ENCODE data around the gene RMND5A.
A peak's percentile ranks its signal among the peaks of the same experiment; 100 is the strongest.

The RMND5A gene

GRCh38 chr2:86790676-86791572 is 70.8 kb downstream of the RMND5A start, which contains the start of gene CD8A:
Gene CD8A (minus strand): TSS chr2:86790913. CDS start chr2:86790825, 88 bp downstream.
- DNase-seq (ENCODE audit: low read depth, low spot score), result no peak

GRCh38 chr2:86791573-86791972 is 71.5 kb downstream of the RMND5A start:
- no peak for DNase-seq (ENCODE audit: low read depth, low spot score)

- no peak for DNase-seq (ENCODE audit: low read depth, low spot score)
Measured at GRCh38 chr2:86793752-86794151, 73.7 kb downstream of the RMND5A start.

- no peak for DNase-seq (ENCODE audit: low read depth, low spot score)
Measured at GRCh38 chr2:86794861-86795260, 74.8 kb downstream of the RMND5A start.

GRCh38 chr2:86800856-86801567 is 80.9 kb downstream of the RMND5A start:
- DNase-seq (ENCODE audit: low read depth, low spot score), result no peak

- DNase-seq (ENCODE audit: low read depth, low spot score), result no peak
Measured at GRCh38 chr2:86806059-86806857, 86.2 kb downstream of the RMND5A start.

- no peak for DNase-seq (ENCODE audit: low read depth, low spot score)
Measured at GRCh38 chr2:86807133-86807467, 87.0 kb downstream of the RMND5A start.

GRCh38 chr2:86807468-86808275 is 87.6 kb downstream of the RMND5A start:
- DNase-seq (ENCODE audit: low read depth, low spot score), result no peak

- peak; percentile 81 for DNase-seq (ENCODE audit: low read depth, low spot score)
Measured at GRCh38 chr2:86808315-86809161, 88.4 kb downstream of the RMND5A start.

GRCh38 chr2:86809481-86810121 is 89.5 kb downstream of the RMND5A start:
- no peak for DNase-seq (ENCODE audit: low read depth, low spot score)

GRCh38 chr2:86815611-86816010 is 95.5 kb downstream of the RMND5A start:
- no peak for DNase-seq (ENCODE audit: low read depth, low spot score)

GRCh38 chr2:86818114-86818801 is 98.2 kb downstream of the RMND5A start:
- DNase-seq (ENCODE audit: low read depth, low spot score), result no peak

- DNase-seq (ENCODE audit: low read depth, low spot score), result no peak
Measured at GRCh38 chr2:86818957-86819356, 98.9 kb downstream of the RMND5A start.

- no peak for DNase-seq (ENCODE audit: low read depth, low spot score)
Measured at GRCh38 chr2:86821306-86821705, 101.2 kb downstream of the RMND5A start.

GRCh38 chr2:86821842-86822241 is 101.8 kb downstream of the RMND5A start:
- no peak for DNase-seq (ENCODE audit: low read depth, low spot score)

- DNase-seq (ENCODE audit: low read depth, low spot score), result no peak
Measured at GRCh38 chr2:86822668-86823345, 102.7 kb downstream of the RMND5A start.

GRCh38 chr2:86825036-86825692 is 105.1 kb downstream of the RMND5A start:
- DNase-seq (ENCODE audit: low read depth, low spot score), result no peak
